Activated CD8-positive, alpha-beta memory T cell treated with anti-CD3 and anti-CD28 coated beads for 36 hours (primary cell): ENCODE data around the gene PSG3. TPM values are rescaled to one million over a fixed set of nuclear protein-coding genes. Genes with fewer than 3 reads are reported as not detected.
"Not testable (repeated sequence)": the region's sequence is repeated elsewhere in the genome, so short reads cannot be mapped to it uniquely, and the experiment has no call there.

Experiments used
- CTCF ChIA-PET: fragments of 350-600 bp; sonication (Branson Sonifier 250); formaldehyde crosslinking; loops from one replicate; lab custom pipeline; 2021; ENCODE audit warnings: antibody characterized with exemption; lab: Charles Lee
- POLR2A ChIA-PET: fragments of 350-600 bp; sonication (Branson Sonifier 250); formaldehyde crosslinking; loops from one replicate; lab custom pipeline; 2021; ENCODE audit warnings: antibody characterized with exemption; lab: Charles Lee
- total RNA-seq, 2 experiments: library from RNA; stranded (reverse); gene quantifications; one replicate each; pipeline ENCODE4 v1.2.3, GENCODE V29; 2021

PSG3 gene
- not detected for total RNA-seq

DNA sequence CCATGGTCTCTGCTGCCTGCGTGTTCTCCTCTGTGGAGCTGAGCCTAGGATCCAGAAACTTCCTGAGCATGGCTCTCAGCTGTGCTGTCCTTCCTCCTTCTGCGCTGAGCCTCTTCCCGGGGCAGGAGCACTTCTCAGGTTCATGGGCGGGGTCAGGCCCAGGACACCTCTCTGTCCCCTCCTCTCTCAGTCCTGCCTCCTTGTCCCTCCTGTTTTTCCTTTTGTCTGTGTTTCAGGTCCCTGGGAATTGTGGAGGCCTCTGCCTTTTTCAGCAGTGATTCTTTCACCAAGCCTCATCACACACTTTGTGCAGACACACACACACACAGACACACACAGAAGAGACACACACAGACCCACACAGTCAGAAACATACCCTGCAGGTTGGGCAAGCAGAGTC, at the start of gene PSG3:
Gene PSG3 (minus strand): TSS at position 101 of the 400 bp plus-strand sequence. CDS start 97 bp downstream, at position 4.
- POLR2A ChIA-PET = not testable (repeated sequence)

DNA sequence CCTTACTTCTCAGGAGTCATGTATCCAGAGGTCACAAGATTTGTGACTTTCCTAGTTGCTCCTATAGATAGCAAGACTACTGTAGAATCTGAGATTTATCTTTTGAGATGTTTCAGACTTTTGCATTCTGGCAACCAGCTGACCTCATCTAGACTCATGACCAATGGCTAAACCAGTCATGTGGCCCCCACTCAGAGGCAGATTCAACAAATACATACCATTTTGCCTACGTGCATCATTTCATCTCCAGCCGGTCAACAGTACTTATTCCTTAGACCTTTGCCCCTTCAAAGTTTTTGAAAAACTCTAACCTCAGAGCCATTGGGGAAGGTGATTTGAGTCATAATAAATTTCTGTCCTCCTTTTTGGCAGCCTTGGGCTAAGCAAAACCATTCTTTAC, 48.5 kb upstream of the PSG3 start:
- POLR2A ChIA-PET = not testable (repeated sequence)

More for the DNA sequence above, at the start of gene PSG3:
- CTCF ChIA-PET = not testable (repeated sequence)

DNA sequence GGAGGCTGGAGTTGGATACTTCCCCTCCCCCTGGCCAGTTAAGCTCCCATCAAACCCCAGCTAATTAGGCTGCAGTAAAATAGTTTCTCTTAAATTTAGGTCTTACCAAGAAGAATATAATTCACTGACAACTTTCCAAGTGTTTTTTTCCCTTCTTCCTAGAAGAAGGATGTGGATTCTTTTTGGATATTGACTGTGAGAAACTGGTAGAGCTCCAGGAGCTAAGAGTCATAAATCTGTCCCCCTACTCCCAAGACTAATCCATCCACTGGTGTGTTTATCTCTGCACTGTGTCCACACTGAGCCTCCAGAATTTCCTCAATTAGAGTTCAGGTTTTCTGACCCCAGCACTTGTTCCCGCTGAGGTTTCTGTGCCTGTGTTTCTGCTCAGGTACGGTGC, 47.5 kb upstream of the PSG3 start:
- CTCF ChIA-PET, POLR2A ChIA-PET: not testable (repeated sequence)

More for the DNA sequence above, 48.5 kb upstream of the PSG3 start:
- CTCF ChIA-PET = not testable (repeated sequence)

DNA sequence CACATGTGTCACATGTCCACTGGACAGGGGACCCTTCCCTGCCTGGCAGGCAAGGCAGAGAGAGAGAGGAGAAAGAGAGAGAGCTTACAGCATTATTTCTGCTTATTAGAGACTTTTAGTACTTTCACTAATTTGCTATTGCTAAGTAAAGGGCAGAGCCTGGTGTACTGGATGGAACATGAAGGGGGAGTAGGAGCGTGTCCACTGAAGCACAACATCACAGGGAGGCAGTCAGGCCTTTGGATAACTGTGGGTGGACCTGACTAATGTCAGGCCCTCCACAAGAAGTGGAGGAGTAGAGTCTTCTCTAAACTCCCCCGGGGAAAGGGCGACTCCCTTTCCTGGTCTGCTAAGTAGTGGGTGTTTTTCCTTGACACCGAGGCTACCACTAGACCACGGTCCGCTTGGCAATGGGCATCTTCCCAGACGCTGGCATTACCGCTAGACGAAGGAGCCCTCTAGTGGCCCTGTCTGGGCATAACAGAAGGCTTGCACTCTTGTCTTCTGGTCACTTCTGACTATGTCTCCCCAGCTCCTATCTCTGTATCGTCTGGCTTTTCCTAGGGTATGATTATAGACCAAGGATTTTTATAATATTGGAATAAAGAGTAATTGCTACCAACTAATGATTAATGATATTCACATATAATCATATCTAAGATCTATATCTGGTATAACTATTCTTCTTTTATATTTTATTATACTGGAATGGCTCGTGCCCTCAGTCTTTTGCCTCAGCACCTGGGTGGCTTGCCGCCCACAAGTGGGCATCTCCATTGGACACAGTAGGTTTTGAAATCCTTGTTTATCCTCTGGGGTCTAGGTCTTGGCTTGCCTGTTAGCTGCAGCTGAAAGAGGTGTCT, 36.7 kb upstream of the PSG3 start:
- POLR2A ChIA-PET = not testable (repeated sequence)
- CTCF ChIA-PET = interaction anchor here (0.6 kb wide), 1 partner anchor 378 kb away, joined by 3 read pairs; no protein-coding TSS in a partner anchor

DNA sequence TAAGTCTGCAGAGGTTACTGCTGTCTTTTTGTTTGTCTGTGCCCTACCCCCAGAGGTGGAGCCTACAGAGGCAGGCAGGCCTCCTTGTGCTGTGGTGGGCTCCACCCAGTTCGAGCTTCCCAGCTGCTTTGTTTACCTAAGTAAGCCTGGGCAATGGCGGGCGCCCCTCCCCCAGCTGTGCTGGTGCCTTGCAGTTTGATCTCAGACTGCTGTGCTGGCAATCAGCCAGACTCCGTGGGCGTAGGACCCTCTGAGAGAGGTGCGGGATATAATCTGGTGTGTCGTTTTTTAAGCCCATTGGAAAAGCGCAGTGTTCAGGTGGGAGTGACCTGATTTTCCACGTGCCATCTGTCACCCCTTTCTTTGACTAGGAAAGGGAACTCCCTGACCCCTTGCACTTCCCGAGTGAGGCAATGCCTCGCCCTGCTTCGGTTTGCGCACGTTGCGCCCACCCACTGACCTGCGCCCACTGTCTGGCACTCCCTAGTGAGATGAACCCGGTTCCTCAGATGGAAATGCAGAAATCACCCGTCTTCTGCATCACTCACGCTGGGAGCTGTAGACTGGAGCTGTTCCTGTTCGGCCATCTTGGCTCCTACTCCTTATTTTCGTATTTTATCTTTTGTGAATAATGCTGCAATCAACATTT, 34.4 kb upstream of the PSG3 start:
- POLR2A ChIA-PET, CTCF ChIA-PET: not testable (repeated sequence)

DNA sequence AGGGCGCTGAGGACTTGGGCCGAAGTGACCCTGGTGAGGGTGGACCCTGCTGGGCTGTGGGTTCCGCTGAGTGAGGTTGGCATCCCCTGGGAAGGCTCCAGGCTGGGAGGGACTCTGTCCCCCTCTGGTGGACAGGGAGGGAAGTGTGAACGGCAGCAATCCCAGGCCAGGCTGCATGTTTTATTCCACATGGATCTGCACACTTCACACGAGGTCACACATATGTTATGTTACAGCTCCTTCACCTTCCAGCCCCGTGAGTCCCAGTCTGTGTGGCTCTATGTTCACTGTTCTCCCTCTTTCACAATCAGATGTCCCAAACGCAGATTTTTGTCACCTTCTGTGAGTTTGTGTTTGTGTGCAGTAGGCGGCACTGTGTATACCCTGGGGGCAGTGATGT, 27.0 kb upstream of the PSG3 start:
- POLR2A ChIA-PET, CTCF ChIA-PET: not testable (repeated sequence)

DNA sequence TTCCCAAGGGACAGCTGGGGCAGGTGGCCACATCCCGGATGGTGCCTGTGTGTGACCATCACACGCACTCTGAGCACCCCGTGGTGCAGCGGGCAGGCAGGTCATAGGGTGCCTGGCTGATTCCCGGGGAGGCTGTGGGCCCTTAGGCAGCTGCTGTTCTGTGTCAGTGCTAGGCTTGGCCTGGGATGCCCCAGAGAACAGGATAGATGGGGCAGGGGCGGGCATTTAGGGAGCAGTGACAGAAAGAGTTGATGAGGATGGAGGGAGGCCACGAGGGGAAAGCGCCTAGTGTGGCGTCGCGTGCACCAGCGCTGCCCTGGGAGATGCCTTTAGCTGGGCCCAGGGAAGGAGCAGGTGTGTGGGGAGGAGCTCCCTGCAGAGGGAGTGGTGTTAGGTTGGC, 26.6 kb upstream of the PSG3 start:
- CTCF ChIA-PET, POLR2A ChIA-PET: not testable (repeated sequence)

DNA sequence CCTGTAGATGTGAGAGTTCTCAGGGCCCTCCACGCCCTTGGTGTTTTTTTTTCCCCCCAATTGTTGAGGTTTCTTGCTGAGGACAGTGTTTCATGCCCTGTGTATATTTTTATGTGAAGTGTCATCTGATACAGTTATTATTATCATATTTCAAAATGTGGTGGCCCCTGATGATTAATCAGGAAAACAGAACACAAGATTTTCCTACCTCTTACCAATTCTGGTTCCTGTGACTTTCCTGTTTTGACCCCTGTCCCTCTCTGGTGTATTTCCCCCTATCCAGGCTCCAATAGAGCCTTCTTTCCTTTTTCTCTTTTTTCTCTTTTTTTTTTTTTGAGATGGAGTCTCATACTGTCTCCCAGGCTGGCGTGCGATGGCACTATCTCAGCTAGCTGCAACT, 24.6 kb upstream of the PSG3 start:
- ChIA-PET CTCF (no interaction called here), POLR2A (no interaction called here)

DNA sequence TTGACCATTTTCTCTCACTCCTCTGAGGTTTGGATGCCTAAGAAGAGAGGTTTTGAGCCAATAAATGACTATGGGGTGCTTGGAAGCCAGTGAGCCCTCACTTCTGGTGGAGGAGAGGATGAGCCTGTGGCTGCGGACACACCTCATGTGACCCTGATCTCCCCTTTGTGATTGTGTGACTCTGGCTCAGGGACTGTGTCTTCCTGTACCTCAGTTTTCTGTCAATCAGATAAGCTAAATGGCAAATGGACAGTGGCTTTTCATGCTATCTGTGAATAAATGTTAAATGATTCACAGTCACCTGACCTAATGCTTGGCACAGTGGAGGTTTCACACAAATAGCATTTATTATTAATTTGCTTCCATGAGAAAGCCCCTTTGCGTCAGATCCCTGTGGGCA, 22.5 kb upstream of the PSG3 start:
- POLR2A ChIA-PET = no interaction called here
- CTCF ChIA-PET = no interaction called here

DNA sequence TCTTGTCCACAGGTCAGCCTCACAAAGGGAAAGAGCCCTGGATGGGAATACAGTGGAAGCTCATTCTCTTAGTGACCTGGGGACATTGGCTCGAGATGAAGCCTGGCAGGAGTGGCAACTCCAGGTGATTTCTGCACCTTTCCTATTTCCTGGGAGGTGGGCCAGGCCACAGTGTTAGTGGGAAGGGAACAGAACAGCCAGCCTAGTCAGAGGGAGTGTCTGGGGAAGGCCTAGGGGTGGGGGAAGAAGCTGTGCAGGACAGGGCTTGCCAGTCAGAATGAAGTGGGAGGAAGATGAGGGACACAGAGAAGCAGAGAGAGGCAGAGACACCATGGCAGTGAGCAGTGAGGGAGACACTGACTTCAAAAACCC, 21.6 kb upstream of the PSG3 start:
- POLR2A ChIA-PET, CTCF ChIA-PET: not testable (repeated sequence)

DNA sequence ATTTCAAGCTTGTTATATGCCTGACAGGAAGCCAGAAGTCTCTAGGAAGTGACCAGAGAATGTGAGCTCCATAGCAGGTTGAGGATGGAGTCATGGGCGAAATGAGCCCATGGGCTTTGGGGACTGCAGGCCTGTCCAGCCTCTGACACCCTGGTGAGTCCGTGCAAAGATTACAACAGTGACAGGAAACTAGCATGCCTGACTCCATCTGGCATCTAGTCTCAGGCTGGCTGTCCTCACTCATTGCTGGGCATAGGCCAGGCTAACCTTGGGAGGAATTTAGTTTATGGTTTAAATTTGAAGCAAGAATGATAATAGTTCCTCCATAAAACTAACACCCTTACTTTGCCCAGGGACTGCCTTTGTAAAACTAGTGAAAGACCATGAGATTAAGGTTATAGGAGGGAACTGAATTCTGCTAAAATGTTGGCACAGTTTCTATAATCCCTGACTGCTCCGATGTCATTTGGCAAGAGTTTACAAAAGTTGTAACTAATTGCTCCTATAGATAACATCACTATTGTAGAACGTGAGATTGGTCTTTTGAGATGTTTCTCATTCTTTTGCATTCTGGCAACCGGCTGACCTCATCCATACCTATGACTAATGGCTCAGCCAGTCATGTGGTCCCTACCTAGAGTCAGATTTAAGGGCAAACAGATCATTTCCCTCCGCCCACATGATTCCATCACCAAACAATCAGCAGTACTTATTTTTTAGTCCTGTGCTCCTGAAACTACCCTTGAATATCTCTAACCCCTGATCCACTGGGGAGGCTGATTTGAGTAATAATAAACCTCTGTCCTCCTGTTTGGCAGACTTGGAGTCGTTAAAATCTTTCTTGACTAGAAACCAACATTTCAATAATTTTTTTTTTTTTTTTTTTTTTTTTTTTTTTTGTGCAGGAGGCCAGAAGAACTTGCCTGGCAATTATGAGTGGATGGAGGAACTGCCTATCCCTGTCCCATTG, 21.0 kb upstream of the PSG3 start:
- POLR2A ChIA-PET, CTCF ChIA-PET: not testable (repeated sequence)

DNA sequence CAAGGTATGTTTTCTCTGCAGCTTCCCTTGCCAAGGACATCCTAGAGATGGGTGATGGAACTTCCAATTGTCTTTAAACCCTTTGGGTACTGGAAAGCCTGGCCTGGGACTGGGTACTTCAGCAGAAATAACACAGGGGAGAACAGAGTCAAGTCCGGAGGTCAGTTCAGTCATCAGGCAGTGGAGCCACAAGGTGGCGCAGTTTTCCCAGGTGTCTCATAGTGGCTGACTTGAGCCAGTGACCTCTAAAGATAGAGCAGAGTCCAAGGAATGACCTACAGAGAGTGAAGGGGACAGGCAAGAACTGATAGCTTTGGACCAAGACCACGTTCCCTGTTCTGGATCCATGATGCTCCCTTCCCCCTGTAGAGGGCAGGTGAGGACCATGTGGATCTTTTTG, 18.4 kb upstream of the PSG3 start:
- POLR2A ChIA-PET, CTCF ChIA-PET: not testable (repeated sequence)

DNA sequence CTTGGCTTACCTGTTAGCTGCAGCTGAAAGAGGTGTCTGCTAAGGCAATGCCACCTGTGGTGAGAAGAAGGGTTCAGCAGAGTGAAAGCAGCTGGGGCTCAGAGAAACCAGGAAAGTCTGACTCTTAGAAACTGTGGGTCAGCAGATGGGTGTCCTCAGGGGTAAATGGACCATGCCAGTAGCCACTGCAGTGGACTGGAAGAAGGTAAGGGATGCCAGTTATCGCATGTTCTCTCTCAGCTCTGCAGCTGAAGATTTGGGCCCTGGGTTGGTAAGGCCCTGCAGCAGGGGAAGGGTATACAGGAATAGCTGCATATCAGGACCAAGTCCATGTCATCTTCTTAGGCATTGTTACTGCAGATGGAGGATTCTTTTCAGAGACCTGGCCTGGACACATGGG, 12.0 kb upstream of the PSG3 start:
- CTCF ChIA-PET, POLR2A ChIA-PET: not testable (repeated sequence)

DNA sequence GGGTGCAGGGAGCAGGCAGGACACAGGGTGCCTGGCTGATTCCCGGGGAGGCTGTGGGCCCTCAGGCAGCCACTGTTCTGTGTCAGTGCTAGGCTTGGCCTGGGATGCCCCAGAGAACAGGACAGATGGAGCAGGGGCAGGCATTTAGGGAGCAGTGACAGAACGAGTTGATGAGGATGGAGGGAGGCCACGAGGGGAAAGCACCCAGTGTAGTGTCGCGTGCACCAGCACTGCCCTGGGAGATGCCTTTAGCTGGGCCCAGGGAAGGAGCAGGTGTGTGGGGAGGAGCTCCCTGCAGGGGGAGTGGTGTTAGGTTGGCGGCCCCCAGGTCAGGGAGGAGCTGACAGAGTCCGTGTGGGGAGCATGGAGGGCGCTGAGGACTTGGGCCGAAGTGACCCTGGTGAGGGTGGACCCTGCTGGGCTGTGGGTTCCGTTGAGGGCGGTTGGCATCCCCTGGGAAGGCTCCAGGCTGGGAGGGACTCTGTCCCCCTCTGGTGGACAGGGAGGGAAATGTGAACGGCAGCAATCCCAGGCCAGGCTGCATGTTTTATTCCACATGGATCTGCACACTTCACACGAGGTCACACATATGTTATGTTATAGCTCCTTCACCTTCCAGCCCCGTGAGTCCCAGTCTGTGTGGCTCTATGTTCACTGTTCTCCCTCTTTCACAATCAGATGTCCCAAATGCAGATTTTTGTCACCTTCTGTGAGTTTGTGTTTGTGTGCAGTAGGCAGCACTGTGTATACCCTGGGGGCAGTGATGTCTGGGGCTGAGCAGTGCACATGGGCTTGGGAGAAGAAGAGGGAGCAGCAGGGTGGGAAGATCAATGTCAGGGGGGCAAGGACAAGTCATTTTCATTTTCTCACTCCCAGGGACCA, 1.7 kb upstream of the PSG3 start:
- CTCF ChIA-PET, POLR2A ChIA-PET: not testable (repeated sequence)

DNA sequence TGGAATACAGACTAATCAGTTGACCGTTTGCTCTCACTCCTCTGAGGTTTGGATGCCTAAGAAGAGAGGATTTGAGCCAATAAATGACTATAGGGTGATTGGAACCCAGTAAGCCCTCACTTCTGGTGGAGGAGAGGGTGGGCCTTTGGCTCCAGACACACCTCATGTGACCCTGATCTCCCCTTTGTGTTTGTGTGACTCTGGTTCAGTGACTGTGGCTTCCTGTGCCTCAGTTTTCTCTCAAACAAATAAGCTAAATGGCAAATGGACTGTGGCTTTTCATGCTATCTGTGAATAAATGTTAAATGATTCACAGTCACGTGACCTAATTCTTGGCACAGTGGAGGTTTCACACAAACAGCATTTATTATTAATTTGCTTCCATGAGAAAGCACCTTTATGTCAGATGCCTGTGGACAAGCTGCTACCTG, 2.7 kb downstream of the PSG3 start:
- POLR2A ChIA-PET, CTCF ChIA-PET: not testable (repeated sequence)

DNA sequence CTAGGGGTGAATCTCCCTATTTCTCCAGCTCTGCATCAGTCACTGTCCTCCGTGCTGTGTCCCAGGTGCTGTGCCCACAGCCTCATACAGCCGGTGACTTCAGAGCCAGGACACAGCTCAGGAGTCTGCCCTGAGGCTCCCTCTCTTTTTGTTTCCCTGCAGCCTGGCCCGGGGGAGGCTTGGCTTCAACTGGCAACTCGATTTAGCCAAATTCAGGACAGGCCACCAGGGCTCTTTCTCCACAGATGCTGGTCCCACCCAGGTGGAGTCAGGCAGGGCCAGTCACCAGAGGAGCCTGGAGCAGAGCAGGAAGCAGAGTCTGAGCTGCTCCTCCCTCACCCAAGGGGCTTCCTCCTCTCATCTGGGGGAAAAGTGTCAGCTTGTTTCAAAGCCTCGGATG, 11.9 kb downstream of the PSG3 start:
- POLR2A ChIA-PET, CTCF ChIA-PET: not testable (repeated sequence)

DNA sequence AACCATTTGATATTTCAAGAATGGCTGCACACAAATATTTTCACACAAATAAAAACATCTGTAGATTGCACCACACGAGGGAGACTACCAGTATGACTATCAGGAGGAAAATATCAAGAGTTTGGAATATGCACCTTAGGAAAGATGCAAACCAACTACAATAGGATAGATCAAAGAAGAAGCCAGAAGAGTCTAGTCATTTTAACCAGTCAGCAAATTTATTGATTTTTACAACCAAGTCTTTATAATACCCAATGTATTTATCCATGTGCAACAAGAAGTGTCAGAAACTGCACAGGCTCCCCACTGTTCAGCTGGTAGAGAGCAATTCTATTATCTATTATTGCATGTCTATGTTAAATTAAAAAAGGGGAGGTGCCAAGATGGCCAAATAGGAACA, 26.3 kb downstream of the PSG3 start:
- POLR2A ChIA-PET = not testable (repeated sequence)

DNA sequence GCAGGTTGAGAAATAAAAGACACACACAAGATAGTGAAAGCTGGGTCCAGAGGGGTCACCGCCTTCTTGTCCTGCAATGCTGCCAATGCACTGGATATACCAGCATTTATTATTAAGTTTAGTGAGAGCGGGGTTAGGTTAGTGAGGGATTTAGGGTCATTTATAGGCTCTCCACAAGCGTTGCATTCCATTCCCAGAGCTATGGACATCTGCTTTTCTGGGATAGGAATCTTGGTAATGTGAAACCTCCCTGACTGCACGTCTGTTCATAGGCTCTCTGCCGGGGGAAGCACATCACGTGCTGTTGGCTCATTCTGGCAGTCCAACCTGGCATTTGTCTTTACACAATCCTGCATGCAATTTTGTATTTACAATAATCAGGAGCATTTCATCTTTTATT, 27.5 kb downstream of the PSG3 start:
- POLR2A ChIA-PET, CTCF ChIA-PET: not testable (repeated sequence)

More for the DNA sequence above, 26.3 kb downstream of the PSG3 start:
- CTCF ChIA-PET = not testable (repeated sequence)

DNA sequence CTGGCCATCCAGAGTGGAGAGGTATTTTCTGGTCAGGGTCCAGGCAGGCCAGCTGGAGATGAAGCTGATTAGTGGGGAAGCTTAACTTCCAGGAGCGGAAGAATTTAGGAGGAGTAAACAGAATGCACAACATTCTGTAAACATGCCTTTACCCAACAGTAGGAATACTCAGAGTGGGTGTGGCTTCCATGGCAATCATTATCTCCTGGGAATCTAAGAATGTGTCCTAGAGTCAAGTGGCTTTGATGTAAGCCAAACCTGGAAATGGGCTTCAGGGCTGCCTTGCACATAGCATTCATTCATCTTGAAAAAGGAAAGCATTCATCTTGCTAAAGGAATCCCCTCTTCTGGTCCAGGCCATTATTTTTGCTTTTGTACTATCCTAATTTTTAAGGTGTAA, 29.3 kb downstream of the PSG3 start:
- CTCF ChIA-PET, POLR2A ChIA-PET: not testable (repeated sequence)
